AG09309 (cell line): ENCODE results near the gene RALB.
"Not testable (repeated sequence)": the region's sequence is repeated elsewhere in the genome, so short reads cannot be mapped to it uniquely, and the experiment has no call there.

ENCODE experiments used
- DNase-seq: peaks from one replicate; pipeline ENCODE4 v3.0.0-alpha.2; 2010; ENCODE audit warnings: low read depth
- H3K4me3 ChIP-seq: 2 replicates; pipeline ENCODE4 v1.5.1; 2011; ENCODE audit warnings: mild to moderate bottlenecking, low read depth, low read length, moderate library complexity; ENCODE audit not compliant: control insufficient read depth
- TF ChIP-seq, protein P1 (sequence below): IDR thresholded peaks from 2 replicates; pipeline ENCODE4 v1.5.1; 2011; ENCODE audit warnings: mild to moderate bottlenecking, low read depth, low read length, inconsistent platforms; ENCODE audit not compliant: insufficient read depth, control insufficient read depth; ENCODE audit errors: missing control alignments

The RALB gene

DNA sequence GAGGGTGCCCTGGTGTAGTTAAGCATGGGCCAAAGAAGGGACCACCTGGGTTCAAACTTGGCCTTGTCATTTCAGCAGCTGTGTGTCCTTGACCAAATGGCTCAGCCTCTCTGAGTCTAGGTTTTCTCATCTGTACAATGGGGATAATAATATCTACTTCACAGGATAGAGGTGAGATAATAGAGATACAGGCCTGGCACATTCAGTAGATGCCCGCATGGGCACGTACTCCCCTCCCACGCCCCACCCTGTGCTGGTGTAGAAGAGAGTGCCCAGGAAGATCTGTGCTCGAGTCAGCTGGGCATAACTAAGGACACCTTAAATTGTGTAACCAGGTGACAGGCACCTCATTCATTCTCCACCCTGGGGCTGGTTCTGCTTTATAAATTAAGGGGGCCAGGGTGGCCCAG lies 21.1 kb upstream of the RALB start:
- H3K4me3 ChIP-seq, result no peak overlapping the region
- TF ChIP-seq, protein P1, sequence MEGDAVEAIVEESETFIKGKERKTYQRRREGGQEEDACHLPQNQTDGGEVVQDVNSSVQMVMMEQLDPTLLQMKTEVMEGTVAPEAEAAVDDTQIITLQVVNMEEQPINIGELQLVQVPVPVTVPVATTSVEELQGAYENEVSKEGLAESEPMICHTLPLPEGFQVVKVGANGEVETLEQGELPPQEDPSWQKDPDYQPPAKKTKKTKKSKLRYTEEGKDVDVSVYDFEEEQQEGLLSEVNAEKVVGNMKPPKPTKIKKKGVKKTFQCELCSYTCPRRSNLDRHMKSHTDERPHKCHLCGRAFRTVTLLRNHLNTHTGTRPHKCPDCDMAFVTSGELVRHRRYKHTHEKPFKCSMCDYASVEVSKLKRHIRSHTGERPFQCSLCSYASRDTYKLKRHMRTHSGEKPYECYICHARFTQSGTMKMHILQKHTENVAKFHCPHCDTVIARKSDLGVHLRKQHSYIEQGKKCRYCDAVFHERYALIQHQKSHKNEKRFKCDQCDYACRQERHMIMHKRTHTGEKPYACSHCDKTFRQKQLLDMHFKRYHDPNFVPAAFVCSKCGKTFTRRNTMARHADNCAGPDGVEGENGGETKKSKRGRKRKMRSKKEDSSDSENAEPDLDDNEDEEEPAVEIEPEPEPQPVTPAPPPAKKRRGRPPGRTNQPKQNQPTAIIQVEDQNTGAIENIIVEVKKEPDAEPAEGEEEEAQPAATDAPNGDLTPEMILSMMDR, result no peak
- no peak for DNase-seq

DNA sequence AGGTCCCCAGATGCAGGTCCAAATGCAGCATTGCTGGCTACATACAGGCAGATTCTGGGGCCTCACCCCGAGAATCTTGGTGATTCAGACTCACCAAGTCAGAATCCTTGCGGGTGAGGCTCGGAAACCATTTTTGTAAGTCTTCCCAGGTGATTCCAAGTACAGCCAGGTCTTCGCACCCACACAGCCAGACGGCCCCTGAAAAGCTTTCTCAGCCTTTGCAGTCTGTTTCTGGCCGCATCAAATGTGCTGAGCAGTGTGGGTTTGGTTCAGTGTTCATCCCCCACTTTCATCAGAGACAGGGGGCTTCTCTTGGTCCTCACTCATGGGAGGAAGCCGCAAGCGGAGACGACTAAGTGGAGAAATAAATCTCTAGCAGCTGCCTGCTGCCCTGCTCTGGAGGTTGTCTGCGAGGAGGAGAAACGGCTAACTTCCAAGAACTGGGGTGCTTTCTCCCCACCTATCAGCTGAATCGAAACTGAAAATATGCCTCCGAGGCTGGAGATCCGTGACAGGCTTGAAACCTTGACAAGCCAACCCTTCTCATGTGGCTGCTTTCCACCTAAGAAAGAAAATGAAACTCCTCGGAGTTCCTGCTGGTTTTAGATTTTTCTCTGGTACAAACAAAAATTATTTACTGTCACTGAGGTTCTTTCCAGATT lies 20.5 kb upstream of the RALB start:
- TF ChIP-seq, protein P1, result no peak
- no peak for DNase-seq
- peak overlapping the region; percentile 39 for H3K4me3 ChIP-seq

DNA sequence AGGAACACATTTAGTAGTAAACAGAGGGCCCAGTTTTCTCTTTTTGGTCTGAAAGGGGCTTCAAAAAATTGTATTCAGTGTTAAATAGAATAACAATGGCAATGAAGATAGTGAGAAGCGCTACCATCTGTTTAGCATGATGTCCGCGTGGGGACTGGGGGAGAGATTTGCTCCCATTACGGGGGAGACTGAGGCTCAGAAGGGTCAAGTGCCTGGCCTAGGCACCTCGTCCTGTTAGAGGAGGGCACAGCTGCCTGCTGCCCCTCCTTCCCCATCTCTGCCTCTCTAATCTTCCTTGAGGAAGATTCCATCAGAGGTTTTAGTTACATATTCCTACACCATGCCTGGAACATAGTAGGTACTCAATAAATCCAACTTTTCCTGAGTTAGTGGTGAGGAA lies 19.4 kb upstream of the RALB start:
- TF ChIP-seq, protein P1, result no peak
- no peak overlapping the region for H3K4me3 ChIP-seq
- no peak for DNase-seq

DNA sequence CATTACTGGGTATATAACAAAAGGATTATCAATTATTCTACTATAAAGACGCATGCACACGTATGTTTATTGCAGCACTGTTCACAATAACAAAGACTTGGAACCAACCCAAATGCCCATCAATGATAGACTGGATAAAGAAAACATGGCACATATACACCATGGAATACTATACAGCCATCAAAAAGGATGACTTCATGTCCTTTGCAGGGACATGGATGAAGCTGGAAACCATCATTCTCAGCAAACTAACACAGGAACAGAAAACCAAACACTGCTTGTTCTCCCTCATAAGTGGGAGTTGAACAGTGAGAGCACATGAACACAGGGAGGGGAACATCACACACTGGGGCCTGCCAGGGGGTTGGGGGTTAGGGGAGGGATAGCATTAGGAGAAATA lies 17.5 kb upstream of the RALB start:
- not testable (repeated sequence) for H3K4me3 ChIP-seq, DNase-seq

- TF ChIP-seq, protein P1, result no peak
- H3K4me3 ChIP-seq, result no peak overlapping the region
- DNase-seq, result no peak
Observed at GRCh38 chr2:120235681-120236080, 17.0 kb upstream of the RALB start.

DNA sequence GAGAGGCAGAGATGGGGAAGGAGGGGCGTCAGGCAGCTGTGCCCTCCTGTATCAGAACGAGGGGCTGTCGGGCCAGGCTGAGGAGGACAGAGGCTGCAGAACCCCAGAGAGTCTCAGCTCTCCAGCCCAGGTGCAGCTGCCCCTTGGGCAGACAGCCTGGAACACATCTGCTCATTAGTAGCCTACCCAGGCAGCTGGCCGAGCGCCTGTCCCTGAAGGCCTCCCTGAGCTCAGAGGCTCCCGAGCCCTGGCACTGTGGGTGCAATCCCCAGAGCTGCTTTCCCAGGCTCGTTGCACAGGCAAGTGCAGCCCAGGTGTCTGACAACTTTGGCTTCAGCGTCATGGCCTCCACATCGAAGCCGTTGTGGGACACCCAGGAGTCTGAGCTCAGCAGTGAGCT lies 16.3 kb upstream of the RALB start:
- no peak for DNase-seq
- no peak overlapping the region for H3K4me3 ChIP-seq

DNA sequence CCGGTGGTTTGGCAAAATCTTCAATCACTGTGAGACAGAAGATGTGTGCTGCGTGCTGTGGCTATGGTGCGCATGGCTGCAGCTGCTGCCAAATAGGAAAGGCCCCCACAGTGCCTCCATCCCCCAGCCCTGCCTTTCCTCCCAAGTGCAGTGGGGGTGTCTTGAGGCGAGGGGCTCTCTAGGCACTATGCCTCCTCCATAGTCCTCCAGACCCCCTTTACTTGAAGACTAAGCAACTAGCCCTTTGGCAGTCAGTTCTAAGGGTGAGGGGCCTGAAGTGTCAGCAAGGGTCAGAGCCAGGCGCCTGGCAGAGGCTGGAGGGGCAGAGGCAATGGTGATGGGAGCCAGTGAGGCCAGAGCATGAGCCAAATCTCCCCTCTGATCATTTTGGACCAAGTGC lies 15.9 kb upstream of the RALB start:
- H3K4me3 ChIP-seq, result no peak overlapping the region
- no peak for DNase-seq
- TF ChIP-seq, protein P1, result no peak

More for the DNA sequence above, 16.3 kb upstream of the RALB start:
- TF ChIP-seq, protein P1, result no peak
